A549 (cell line): ENCODE data around the gene AKAP6. TPM values are rescaled to one million over a fixed set of nuclear protein-coding genes. Genes with fewer than 3 reads are reported as not detected.

Experiments used
- ATAC-seq, 2 experiments: fragments of 200-7000 bp in 1 of 2; fragments of >200 bp in 1 of 2; cut with Nextera tagmentation in 1 of 2; cut with Tn5 transposase in 1 of 2; 3 replicates each; pipeline versions ENCODE4 v1.8.0 to v1.9.1; 2018 to 2020; ENCODE audit warnings: mild to moderate bottlenecking in 1 of 2, moderate library complexity in 1 of 2
- CTCF ChIA-PET: fragments of 300-600 bp; sonication (Branson Sonifier 250); formaldehyde crosslinking; extraction: SDS; loops from one replicate; lab custom pipeline; 2021; ENCODE audit warnings: antibody characterized with exemption, inconsistent platforms; lab: Yijun Ruan, JAX
- POLR2A ChIA-PET: fragments of 350-600 bp; formaldehyde crosslinking; extraction: SDS; loops from one replicate; lab custom pipeline; 2021; ENCODE audit warnings: antibody characterized with exemption, inconsistent platforms; lab: Yijun Ruan, JAX
- DNase-seq, 2 experiments: peaks; one replicate each; pipeline versions ENCODE4 v3.0.0 to v3.0.0-alpha.2; 2011 to 2016; ENCODE audit warnings: low read depth in 1 of 2, low spot score in 1 of 2
- FAIRE-seq: peaks from 2 replicates; lab custom pipeline; 2011; peaks lifted over from hg19 to GRCh38; lab: Jason Lieb, UNC
- H3K27ac ChIP-seq, 2 experiments: fragments of >200 bp; sonication (Bioruptor Twin); formaldehyde crosslinking; 3 replicates each; pipeline ENCODE4 v1.5.1; 2016 to 2017
- H3K4me1 ChIP-seq: fragments of >200 bp; sonication (Bioruptor Twin); formaldehyde crosslinking; 3 replicates; pipeline ENCODE4 v1.6.1; 2016
- H3K4me2 ChIP-seq: fragments of >200 bp; sonication (Bioruptor Twin); formaldehyde crosslinking; 3 replicates; pipeline ENCODE4 v1.6.1; 2016
- H3K4me3 ChIP-seq: fragments of >200 bp; sonication (Bioruptor Twin); formaldehyde crosslinking; 3 replicates; pipeline ENCODE4 v1.5.1; 2016
- H3K9me3 ChIP-seq: fragments of >200 bp; sonication (Bioruptor Twin); formaldehyde crosslinking; 3 replicates; pipeline ENCODE4 v1.6.1; 2016
- BHLHE40 ChIP-seq: IDR thresholded peaks from 2 replicates; pipeline ENCODE4 v1.6.1; 2012; ENCODE audit warnings: low read depth, low read length, inconsistent platforms
- CBX8 ChIP-seq: fragments of 200-600 bp; sonication (generic); IDR thresholded peaks from 2 replicates; pipeline ENCODE4 v1.6.1; 2016
- CHD2 ChIP-seq: fragments of 150-350 bp; IDR thresholded peaks from 2 replicates; pipeline ENCODE4 v1.6.1; 2014; ENCODE audit warnings: low read length; ENCODE audit not compliant: partially characterized antibody
- EHF ChIP-seq: fragments of 250-450 bp; sonication (Bioruptor Pico); IDR thresholded peaks from 2 replicates; pipeline ENCODE4 v1.5.0; 2020; ENCODE audit warnings: mild to moderate bottlenecking
- EP300 ChIP-seq, 2 experiments: fragments of >200 bp; sonication (Bioruptor Twin); formaldehyde crosslinking; IDR thresholded peaks; 2 replicates in 1 of 2; 3 replicates in 1 of 2; pipeline ENCODE4 v1.6.1; 2016 to 2017
- ESRRA ChIP-seq: fragments of 150-350 bp; IDR thresholded peaks from 2 replicates; pipeline ENCODE4 v1.6.1; 2014; ENCODE audit warnings: mild to moderate bottlenecking, low read length, borderline replicate concordance
- FOSB ChIP-seq: fragments of 250-450 bp; sonication (Bioruptor Pico); IDR thresholded peaks from 2 replicates; pipeline ENCODE4 v1.5.0; 2020; ENCODE audit warnings: mild to moderate bottlenecking, moderate library complexity
- FOSL2 ChIP-seq, 2 experiments: fragments of 450-650 bp in 1 of 2; fragments of >200 bp in 1 of 2; sonication (Bioruptor Twin) in 1 of 2; formaldehyde crosslinking; IDR thresholded peaks; 2 replicates each; pipeline versions ENCODE4 v1.5.0 to v1.6.1; 2016 to 2020; ENCODE audit warnings: mild to moderate bottlenecking in 1 of 2, moderate library complexity in 1 of 2
- FOXS1 ChIP-seq: fragments of 250-450 bp; sonication (Bioruptor Pico); IDR thresholded peaks from 2 replicates; pipeline ENCODE4 v1.5.0; 2020; ENCODE audit warnings: mild to moderate bottlenecking, moderate library complexity
- GATA3 ChIP-seq: IDR thresholded peaks from 2 replicates; pipeline ENCODE4 v1.6.1; 2012; ENCODE audit warnings: borderline replicate concordance
- HDAC2 ChIP-seq: fragments of 200-600 bp; sonication (generic); IDR thresholded peaks from 2 replicates; pipeline ENCODE4 v1.6.1; 2016
- HEYL ChIP-seq: fragments of 250-450 bp; sonication (Bioruptor Pico); IDR thresholded peaks from 2 replicates; pipeline ENCODE4 v1.8.0; 2021; ENCODE audit warnings: mild to moderate bottlenecking, moderate library complexity
- HOXA7 ChIP-seq: fragments of 250-450 bp; sonication (Bioruptor Pico); IDR thresholded peaks from 2 replicates; pipeline ENCODE4 v1.5.0; 2020; ENCODE audit warnings: mild to moderate bottlenecking, moderate library complexity
- KDM5A ChIP-seq: fragments of 200-600 bp; sonication (generic); IDR thresholded peaks from 2 replicates; pipeline ENCODE4 v1.6.1; 2016; ENCODE audit warnings: antibody characterized with exemption, mild to moderate bottlenecking
- MAFK ChIP-seq: fragments of 450-650 bp; IDR thresholded peaks from 2 replicates; pipeline ENCODE4 v1.6.1; 2014; ENCODE audit not compliant: partially characterized antibody
- MYC ChIP-seq: IDR thresholded peaks from 2 replicates; pipeline ENCODE4 v1.6.1; 2012; ENCODE audit warnings: mild to moderate bottlenecking, inconsistent platforms, low read length, improper control_type of control experiment, borderline replicate concordance
- NFE2L2 ChIP-seq: fragments of 150-350 bp; conservative IDR thresholded peaks from 2 replicates; pipeline ENCODE4 v1.6.1; 2014; ENCODE audit warnings: low read length
- POLR2A ChIP-seq: IDR thresholded peaks from 2 replicates; pipeline ENCODE4 v1.6.1; 2012; ENCODE audit warnings: mild to moderate bottlenecking, low read length
- POLR2AphosphoS2 ChIP-seq: conservative IDR thresholded peaks from 2 replicates; pipeline ENCODE4 v1.6.1; 2012; ENCODE audit warnings: low read length, improper control_type of control experiment, inconsistent platforms
- RFX5 ChIP-seq: fragments of 450-650 bp; IDR thresholded peaks from 2 replicates; pipeline ENCODE4 v1.7.1; 2014; ENCODE audit warnings: antibody characterized with exemption, mild to moderate bottlenecking, moderate library complexity
- SMC3 ChIP-seq: fragments of >200 bp; sonication (Bioruptor Twin); formaldehyde crosslinking; IDR thresholded peaks from 3 replicates; pipeline ENCODE4 v1.6.1; 2018; ENCODE audit warnings: inconsistent platforms
- ZC3H11A ChIP-seq: fragments of 450-650 bp; IDR thresholded peaks from 2 replicates; pipeline ENCODE4 v1.6.1; 2014; ENCODE audit warnings: antibody characterized with exemption, mild to moderate bottlenecking
- ZNF302 ChIP-seq: fragments of 250-450 bp; sonication (Bioruptor Pico); IDR thresholded peaks from 2 replicates; pipeline ENCODE4 v1.9.0; 2021; ENCODE audit warnings: inconsistent platforms, mild to moderate bottlenecking, moderate library complexity
- ZSCAN20 ChIP-seq: fragments of 250-450 bp; sonication (Bioruptor Pico); IDR thresholded peaks from 2 replicates; pipeline ENCODE4 v1.8.0; 2022; ENCODE audit warnings: mild to moderate bottlenecking, moderate library complexity
- WGBS: methylation state at CpG from one replicate; pipeline ENCODE4 v1.1.6; 2017; ENCODE audit errors: missing lambda C conversion rate; 5-methylcytosine and 5-hydroxymethylcytosine counted together
- polyA plus RNA-seq, 4 experiments: library from polyadenylated mRNA; depleted of rRNA in 3 of 4; stranded (reverse); fragments of >200 nt; fragmentation: RNase III in 1 of 4; extraction: RNeasy Plus Mini Kit Qiagen cat#74134 plus additional on column Dnase treatment in 1 of 4; gene quantifications; 2 replicates in 3 of 4; 3 replicates in 1 of 4; pipeline ENCODE4 v1.2.3, GENCODE V29; 2011 to 2017
- TF ChIP-seq, protein P1 (sequence below): fragments of >200 bp; sonication (Bioruptor Twin); formaldehyde crosslinking; IDR thresholded peaks from 2 replicates; pipeline ENCODE4 v1.6.1; 2016
- TF ChIP-seq, protein P2 (sequence below): fragments of 250-450 bp; sonication (Bioruptor Pico); IDR thresholded peaks from 2 replicates; pipeline ENCODE4 v1.5.0; 2021; ENCODE audit warnings: mild to moderate bottlenecking, moderate library complexity, borderline replicate concordance
- TF ChIP-seq, protein P3 (sequence below): fragments of 250-450 bp; sonication (Bioruptor Pico); IDR thresholded peaks from 2 replicates; pipeline ENCODE4 v1.5.0; 2020; ENCODE audit warnings: low read depth, mild to moderate bottlenecking, moderate library complexity
- TF ChIP-seq, protein P4 (sequence below): IDR thresholded peaks from 2 replicates; pipeline ENCODE4 v1.6.1; 2012
- TF ChIP-seq, protein P5 (sequence below): IDR thresholded peaks from 2 replicates; pipeline ENCODE4 v1.6.1; 2012
- TF ChIP-seq, protein P6 (sequence below): fragments of >200 bp; sonication (Bioruptor Twin); formaldehyde crosslinking; IDR thresholded peaks from 3 replicates; pipeline ENCODE4 v1.6.1; 2016
- TF ChIP-seq, protein P7 (sequence below): IDR thresholded peaks from 2 replicates; pipeline ENCODE4 v1.6.1; 2012; ENCODE audit warnings: low read depth, borderline replicate concordance

Gene AKAP6
- polyA plus RNA-seq, 2 of the 4 experiments (the other 2 are of a cell fraction): 0.27 to 1.9 TPM

DNA sequence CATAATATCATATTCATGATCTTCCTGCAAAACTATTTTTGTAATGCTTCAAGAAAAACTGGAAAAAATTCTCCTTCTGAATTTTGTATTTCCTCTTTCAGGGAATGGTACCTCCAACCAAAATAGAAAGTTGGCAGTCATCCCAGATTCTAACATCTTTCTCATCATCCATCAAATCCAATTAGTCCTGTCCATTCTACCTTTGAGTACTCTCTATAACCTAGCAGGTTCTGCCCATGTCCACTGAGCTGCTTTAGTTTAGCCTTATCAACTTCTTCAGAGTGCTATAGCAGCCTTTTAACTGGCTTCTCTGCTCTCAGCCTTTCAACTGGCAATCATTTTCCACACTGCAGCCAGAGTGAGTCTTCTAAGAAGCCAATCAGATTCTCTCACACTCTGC lies 236.2 kb downstream of the AKAP6 start:
- H3K4me2 ChIP-seq: no peak overlapping the region
- no peaks in the 10 kb centered on the region for H3K4me1 ChIP-seq
- no peak for DNase-seq
- H3K9me3 ChIP-seq: no peaks in the 10 kb centered on the region
- TF ChIP-seq SMC3 (no peak), MAFK (no peak), KDM5A (no peak), FOSB (CRISPR knock-in tag) (no peak), FOXS1 (CRISPR knock-in tag) (no peak), RFX5 (no peak), EHF (CRISPR knock-in tag) (no peak), POLR2AphosphoS2 (no peak), ZNF302 (CRISPR knock-in tag) (no peak), HDAC2 (no peak)
- TF ChIP-seq, all 56 proteins: peak for 0
- CTCF ChIA-PET: interaction anchor here (2.3 kb wide), 2 partner anchors 10 to 11 kb away, joined by 7 to 16 read pairs; no protein-coding TSS in a partner anchor
- Histone ChIP-seq H3K4me3 (no peak overlapping the region), H3K27ac (no peak overlapping the region)
- FAIRE-seq (no peak), ATAC-seq (no peak)
- POLR2A ChIA-PET: no interaction called here

DNA sequence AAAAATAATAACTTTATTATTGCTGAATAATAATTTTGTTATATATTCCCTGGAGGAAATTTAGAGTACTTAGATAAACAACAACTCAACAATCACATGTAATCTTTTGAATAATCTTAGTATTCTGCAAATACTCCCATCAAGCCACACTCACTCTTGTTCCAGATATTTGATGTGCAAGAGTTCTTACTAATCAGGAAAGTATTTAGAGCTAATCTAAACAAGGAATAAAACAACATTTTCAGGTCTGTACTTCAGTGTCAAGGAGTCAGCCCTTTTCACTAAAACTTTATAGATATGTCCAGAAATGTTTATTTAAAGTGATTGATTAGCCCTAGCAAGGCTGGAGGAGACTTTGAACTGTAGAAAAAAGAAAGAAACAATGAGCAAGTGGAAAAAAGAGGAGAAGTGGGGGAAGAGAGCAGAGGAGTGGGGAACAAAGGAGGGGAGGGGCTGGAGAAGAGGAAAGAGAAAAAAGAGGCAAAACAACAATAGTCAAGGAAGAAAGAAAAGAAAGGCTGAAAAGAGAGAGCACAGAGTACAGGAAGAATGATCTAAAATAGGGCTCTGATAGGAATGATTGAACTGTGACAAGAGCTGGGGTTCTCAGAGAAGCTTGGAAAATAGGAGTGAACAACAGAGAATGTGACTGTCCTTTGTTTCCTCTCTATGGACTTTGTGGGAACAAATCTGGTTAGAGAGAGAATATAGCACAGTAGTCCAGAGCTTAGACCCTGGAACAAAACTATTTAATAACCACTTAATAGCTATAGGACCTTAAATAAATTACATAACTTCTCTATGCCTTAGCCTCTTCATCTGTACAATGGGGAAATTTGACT lies 238.7 kb downstream of the AKAP6 start:
- Histone ChIP-seq H3K4me1 (no peaks in the 10 kb centered on the region), H3K9me3 (no peaks in the 10 kb centered on the region)
- no peak for FAIRE-seq
- no peak for DNase-seq
- no peak for ATAC-seq
- CTCF ChIA-PET: interaction anchor here (0.6 to 2.9 kb wide), 3 partner anchors 8 to 306 kb away, joined by 3 to 16 read pairs (median 13); no protein-coding TSS in a partner anchor
- TF ChIP-seq, protein P1, sequence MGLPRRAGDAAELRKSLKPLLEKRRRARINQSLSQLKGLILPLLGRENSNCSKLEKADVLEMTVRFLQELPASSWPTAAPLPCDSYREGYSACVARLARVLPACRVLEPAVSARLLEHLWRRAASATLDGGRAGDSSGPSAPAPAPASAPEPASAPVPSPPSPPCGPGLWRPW: no peak
- TF ChIP-seq ZSCAN20 (no peak), POLR2A (no peak), FOSL2 (IDR thresholded peaks at IDR 0.05) (no peak), FOSL2 (CRISPR knock-in tag; IDR thresholded peaks at IDR 0.05) (no peak), ESRRA (no peak), CHD2 (no peak)
- TF ChIP-seq, protein P2, sequence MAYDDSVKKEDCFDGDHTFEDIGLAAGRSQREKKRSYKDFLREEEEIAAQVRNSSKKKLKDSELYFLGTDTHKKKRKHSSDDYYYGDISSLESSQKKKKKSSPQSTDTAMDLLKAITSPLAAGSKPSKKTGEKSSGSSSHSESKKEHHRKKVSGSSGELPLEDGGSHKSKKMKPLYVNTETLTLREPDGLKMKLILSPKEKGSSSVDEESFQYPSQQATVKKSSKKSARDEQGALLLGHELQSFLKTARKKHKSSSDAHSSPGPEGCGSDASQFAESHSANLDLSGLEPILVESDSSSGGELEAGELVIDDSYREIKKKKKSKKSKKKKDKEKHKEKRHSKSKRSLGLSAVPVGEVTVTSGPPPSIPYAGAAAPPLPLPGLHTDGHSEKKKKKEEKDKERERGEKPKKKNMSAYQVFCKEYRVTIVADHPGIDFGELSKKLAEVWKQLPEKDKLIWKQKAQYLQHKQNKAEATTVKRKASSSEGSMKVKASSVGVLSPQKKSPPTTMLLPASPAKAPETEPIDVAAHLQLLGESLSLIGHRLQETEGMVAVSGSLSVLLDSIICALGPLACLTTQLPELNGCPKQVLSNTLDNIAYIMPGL (CRISPR knock-in tag): no peak
- TF ChIP-seq, protein P3, sequence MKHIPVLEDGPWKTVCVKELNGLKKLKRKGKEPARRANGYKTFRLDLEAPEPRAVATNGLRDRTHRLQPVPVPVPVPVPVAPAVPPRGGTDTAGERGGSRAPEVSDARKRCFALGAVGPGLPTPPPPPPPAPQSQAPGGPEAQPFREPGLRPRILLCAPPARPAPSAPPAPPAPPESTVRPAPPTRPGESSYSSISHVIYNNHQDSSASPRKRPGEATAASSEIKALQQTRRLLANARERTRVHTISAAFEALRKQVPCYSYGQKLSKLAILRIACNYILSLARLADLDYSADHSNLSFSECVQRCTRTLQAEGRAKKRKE (CRISPR knock-in tag): no peak
- TF ChIP-seq, protein P4, sequence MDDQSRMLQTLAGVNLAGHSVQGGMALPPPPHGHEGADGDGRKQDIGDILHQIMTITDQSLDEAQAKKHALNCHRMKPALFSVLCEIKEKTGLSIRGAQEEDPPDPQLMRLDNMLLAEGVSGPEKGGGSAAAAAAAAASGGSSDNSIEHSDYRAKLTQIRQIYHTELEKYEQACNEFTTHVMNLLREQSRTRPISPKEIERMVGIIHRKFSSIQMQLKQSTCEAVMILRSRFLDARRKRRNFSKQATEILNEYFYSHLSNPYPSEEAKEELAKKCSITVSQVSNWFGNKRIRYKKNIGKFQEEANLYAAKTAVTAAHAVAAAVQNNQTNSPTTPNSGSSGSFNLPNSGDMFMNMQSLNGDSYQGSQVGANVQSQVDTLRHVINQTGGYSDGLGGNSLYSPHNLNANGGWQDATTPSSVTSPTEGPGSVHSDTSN: no peak
- TF ChIP-seq, all 56 proteins: peak for 0
- Histone ChIP-seq H3K27ac (no peak overlapping the region), H3K4me2 (no peak overlapping the region), H3K4me3 (no peak overlapping the region)
- POLR2A ChIA-PET: no interaction called here

DNA sequence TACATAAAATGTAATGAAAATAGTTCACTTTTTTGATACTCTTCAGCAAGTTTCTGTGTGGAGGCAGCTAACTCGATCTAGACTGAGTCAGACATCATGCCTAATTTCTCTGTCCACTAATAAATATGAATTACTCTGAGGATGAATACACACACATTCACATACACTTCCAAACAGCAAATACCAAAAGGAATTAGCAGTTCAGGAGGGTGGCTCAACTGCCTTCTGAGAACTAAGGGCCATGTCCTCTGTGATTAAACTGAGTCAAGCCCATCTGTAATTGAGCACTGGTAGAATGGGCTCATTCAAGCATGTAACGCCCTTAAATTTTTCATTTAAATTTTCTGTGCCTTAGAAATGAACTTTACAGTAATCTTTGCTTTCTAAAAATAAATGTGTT lies 242.5 kb downstream of the AKAP6 start:
- Histone ChIP-seq H3K27ac (no peak overlapping the region), H3K4me2 (no peak overlapping the region), H3K9me3 (no peaks in the 10 kb centered on the region), H3K4me3 (no peak overlapping the region), H3K4me1 (no peaks in the 10 kb centered on the region)
- ATAC-seq (no peak), FAIRE-seq (no peak), DNase-seq (no peak)
- ChIA-PET POLR2A (no interaction called here), CTCF (interaction anchor here (1.0 kb wide), 1 partner anchor 9 kb away, joined by 3 read pairs; no protein-coding TSS in a partner anchor)
- WGBS: 44% methylated on average over 2 of the region's 2 CpGs
- TF ChIP-seq MYC (no peak), EP300 (IDR thresholded peaks at IDR 0.05) (no peak), HOXA7 (no peak), SMC3 (no peak), NFE2L2 (no peak), BHLHE40 (no peak), HEYL (CRISPR knock-in tag) (no peak), ZC3H11A (no peak), CBX8 (no peak), GATA3 (no peak)
- TF ChIP-seq, protein P5, sequence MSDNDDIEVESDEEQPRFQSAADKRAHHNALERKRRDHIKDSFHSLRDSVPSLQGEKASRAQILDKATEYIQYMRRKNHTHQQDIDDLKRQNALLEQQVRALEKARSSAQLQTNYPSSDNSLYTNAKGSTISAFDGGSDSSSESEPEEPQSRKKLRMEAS: no peak
- TF ChIP-seq, protein P6, sequence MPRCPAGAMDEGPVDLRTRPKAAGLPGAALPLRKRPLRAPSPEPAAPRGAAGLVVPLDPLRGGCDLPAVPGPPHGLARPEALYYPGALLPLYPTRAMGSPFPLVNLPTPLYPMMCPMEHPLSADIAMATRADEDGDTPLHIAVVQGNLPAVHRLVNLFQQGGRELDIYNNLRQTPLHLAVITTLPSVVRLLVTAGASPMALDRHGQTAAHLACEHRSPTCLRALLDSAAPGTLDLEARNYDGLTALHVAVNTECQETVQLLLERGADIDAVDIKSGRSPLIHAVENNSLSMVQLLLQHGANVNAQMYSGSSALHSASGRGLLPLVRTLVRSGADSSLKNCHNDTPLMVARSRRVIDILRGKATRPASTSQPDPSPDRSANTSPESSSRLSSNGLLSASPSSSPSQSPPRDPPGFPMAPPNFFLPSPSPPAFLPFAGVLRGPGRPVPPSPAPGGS: no peak
- TF ChIP-seq, protein P7, sequence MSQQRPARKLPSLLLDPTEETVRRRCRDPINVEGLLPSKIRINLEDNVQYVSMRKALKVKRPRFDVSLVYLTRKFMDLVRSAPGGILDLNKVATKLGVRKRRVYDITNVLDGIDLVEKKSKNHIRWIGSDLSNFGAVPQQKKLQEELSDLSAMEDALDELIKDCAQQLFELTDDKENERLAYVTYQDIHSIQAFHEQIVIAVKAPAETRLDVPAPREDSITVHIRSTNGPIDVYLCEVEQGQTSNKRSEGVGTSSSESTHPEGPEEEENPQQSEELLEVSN: no peak
